Neural crest cell (in vitro differentiated cells): Measurements from ENCODE around the gene CAPZA1. TPM values are rescaled to one million over a fixed set of nuclear protein-coding genes. Genes with fewer than 3 reads are reported as not detected.

ENCODE experiments used
- DNase-seq: peaks from one replicate; pipeline ENCODE4 v3.0.0; 2021; ENCODE audit warnings: low read depth, mixed read lengths, low spot score
- H3K27ac Mint-ChIP-seq: one replicate; pipeline ENCODE4 v1.8.0; 2021; ENCODE audit warnings: mild to moderate bottlenecking, mixed read lengths; ENCODE audit not compliant: unreplicated experiment
- H3K27me3 Mint-ChIP-seq: 2 replicates; pipeline ENCODE4 v1.8.0; 2021; ENCODE audit warnings: low read depth, mild to moderate bottlenecking, mixed read lengths
- H3K36me3 Mint-ChIP-seq: 2 replicates; pipeline ENCODE4 v1.8.0; 2021; ENCODE audit warnings: low read depth, mild to moderate bottlenecking, mixed read lengths
- H3K4me1 Mint-ChIP-seq: 2 replicates; pipeline ENCODE4 v1.8.0; 2021; ENCODE audit warnings: mixed read lengths
- H3K4me3 Mint-ChIP-seq: one replicate; pipeline ENCODE4 v1.8.0; 2021; ENCODE audit warnings: mild to moderate bottlenecking, mixed read lengths
- H3K9me3 Mint-ChIP-seq: 2 replicates; pipeline ENCODE4 v1.8.0; 2021; ENCODE audit warnings: mixed read lengths
- total RNA-seq: library from RNA; stranded (reverse); gene quantifications from 2 replicates; pipeline ENCODE4 v1.2.1, GENCODE V29; 2021
- TF ChIP-seq, protein P1 (sequence below): fragments of 200-600 bp; sonication (generic); conservative IDR thresholded peaks from 2 replicates; pipeline ENCODE4 v1.5.0; 2021; ENCODE audit warnings: antibody characterized with exemption, mild to moderate bottlenecking

The CAPZA1 gene
- total RNA-seq, 1 donor from 2014 or later = 131 TPM

DNA sequence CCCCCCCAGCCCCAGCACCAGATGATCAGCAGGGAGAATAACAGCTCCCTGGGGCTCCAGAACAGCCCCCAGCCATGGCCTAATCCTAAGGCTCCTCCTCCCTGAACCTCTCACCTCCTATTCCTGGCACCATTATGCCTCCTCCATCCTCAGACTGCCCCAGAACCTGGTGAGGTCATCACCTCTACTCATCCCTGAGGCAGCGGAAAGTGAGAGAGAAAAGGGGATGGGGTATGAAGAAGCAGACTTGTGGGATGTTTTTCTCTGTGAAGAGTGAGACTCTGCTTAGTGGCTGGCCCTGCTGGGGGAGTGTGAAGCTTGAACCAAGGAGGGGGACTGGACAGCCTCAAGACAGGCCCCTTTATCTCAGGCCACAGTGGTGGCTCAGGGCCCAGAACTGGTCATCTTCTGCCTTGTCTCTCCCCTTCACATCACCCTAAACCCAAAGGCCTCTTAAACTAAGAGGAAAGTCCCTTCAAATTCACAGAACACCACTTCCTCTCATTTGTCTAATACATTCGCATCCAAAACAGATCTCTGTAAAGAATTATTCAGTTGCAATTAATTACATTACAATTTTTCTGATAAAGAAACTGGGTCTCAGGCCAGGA lies 97.7 kb downstream of the CAPZA1 start:
- H3K9me3 Mint-ChIP-seq = no peaks in the 10 kb centered on the region
- DNase-seq = no peak
- TF ChIP-seq, protein P1, sequence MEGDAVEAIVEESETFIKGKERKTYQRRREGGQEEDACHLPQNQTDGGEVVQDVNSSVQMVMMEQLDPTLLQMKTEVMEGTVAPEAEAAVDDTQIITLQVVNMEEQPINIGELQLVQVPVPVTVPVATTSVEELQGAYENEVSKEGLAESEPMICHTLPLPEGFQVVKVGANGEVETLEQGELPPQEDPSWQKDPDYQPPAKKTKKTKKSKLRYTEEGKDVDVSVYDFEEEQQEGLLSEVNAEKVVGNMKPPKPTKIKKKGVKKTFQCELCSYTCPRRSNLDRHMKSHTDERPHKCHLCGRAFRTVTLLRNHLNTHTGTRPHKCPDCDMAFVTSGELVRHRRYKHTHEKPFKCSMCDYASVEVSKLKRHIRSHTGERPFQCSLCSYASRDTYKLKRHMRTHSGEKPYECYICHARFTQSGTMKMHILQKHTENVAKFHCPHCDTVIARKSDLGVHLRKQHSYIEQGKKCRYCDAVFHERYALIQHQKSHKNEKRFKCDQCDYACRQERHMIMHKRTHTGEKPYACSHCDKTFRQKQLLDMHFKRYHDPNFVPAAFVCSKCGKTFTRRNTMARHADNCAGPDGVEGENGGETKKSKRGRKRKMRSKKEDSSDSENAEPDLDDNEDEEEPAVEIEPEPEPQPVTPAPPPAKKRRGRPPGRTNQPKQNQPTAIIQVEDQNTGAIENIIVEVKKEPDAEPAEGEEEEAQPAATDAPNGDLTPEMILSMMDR = no peak
- peak overlapping the region; percentile 0 for H3K4me3 Mint-ChIP-seq
- H3K27me3 Mint-ChIP-seq = peaks cover 45% of the 10 kb centered on the region
- peaks cover 31% of the 10 kb centered on the region for H3K4me1 Mint-ChIP-seq
- H3K36me3 Mint-ChIP-seq = no peaks in the 10 kb centered on the region
- H3K27ac Mint-ChIP-seq = no peak overlapping the region

DNA sequence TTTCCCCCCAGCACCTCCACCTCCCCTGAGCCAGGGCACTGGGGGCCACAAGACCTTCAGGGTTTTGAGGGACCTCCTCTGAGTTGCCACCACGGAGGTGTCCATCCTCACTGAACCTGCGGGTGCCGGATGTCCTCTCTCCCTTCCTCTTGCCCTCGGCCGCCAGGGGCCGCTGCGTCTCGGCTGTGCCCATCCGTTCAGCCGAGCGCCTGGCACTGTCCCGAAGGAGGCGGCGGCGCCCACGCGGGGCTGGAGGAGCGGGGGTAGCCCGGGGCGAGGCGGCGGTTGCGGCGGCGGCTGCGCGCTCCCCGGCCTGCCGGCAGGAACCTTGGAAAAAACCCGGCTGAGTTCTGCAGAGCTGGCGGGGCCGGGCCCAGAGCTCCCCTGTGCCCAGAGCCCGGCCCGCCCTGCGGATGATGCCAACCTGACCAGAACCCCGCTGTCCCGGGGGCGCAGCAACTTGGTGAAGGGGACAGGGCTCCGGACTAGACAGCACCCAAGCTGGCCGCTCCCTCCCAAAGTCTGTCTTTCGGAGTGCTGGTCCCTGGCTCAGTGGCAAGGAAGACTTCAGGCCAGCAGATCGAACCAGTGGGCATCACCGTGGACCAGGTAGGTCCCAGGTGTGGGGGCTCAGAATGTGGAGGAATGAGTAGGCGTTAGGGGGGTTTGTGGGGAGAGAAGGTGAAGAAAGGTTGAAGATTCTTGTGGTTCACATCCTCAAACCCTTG lies 99.2 kb downstream of the CAPZA1 start:
- Mint-ChIP-seq H3K9me3 (no peaks in the 10 kb centered on the region), H3K27me3 (peaks cover 33% of the 10 kb centered on the region), H3K36me3 (no peaks in the 10 kb centered on the region), H3K4me1 (peaks cover 42% of the 10 kb centered on the region), H3K4me3 (peak overlapping the region; percentile 50), H3K27ac (no peak overlapping the region)
- DNase-seq = peak; percentile 79
- TF ChIP-seq, protein P1 = peak; percentile 88

DNA sequence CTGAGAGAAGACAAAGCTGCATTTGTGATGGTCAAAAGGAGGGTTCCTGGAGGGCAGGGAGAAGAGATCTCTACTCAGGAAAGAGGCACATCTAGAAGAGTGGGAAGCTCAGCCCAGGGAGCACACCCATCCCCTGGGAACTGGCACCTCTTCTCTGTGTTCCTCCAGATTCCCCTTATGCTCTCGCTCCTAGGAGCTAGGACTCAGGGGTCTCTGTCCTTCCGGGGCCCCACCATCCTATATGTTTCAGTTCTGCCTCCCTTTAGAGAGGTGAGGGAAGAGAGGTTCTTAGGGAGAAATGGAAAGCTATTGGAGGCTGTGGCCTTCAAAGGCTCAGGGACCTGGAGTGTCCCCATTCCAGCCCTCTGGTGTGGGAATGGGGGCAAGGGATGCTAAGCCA lies 100.1 kb downstream of the CAPZA1 start:
- Mint-ChIP-seq H3K9me3 (no peaks in the 10 kb centered on the region), H3K27me3 (peaks cover 24% of the 10 kb centered on the region), H3K36me3 (no peaks in the 10 kb centered on the region)

GRCh38 chr1:112720800-112721199 lies 101.2 kb downstream of the CAPZA1 start:
- Mint-ChIP-seq H3K4me3 (no peak overlapping the region), H3K4me1 (peaks cover 34% of the 10 kb centered on the region), H3K27ac (no peak overlapping the region), H3K27me3 (peaks cover 19% of the 10 kb centered on the region), H3K9me3 (no peaks in the 10 kb centered on the region), H3K36me3 (no peaks in the 10 kb centered on the region)
- DNase-seq = no peak
- TF ChIP-seq, protein P1 = no peak

More for the DNA sequence above, 100.1 kb downstream of the CAPZA1 start:
- TF ChIP-seq, protein P1 = no peak
- H3K27ac Mint-ChIP-seq = no peak overlapping the region
- H3K4me1 Mint-ChIP-seq = peaks cover 40% of the 10 kb centered on the region
- no peak overlapping the region for H3K4me3 Mint-ChIP-seq
- no peak for DNase-seq

Other genes starting within 250 kb of the CAPZA1 start
- 39.0 and 43.6 TPM in 2 replicates for gene CTTNBP2NL, start 223.6 kb upstream of the CAPZA1 start, total RNA-seq
- 1.3 and 1.5 TPM in 2 replicates for gene WNT2B, start 110.9 kb upstream of the CAPZA1 start, total RNA-seq
- gene ST7L, start 691 bp upstream of the CAPZA1 start, total RNA-seq = 20.4 and 24.8 TPM in 2 replicates
- 74.9 and 77.2 TPM in 2 replicates for gene MOV10, start 54.8 kb downstream of the CAPZA1 start, total RNA-seq
- gene RHOC, start 87.3 kb downstream of the CAPZA1 start, total RNA-seq = 114 and 125 TPM in 2 replicates
- 1.1 and 1.4 TPM in 2 replicates for gene PPM1J, start 95.5 kb downstream of the CAPZA1 start, total RNA-seq